WTC11 (cell line): ENCODE results near the gene GMEB2. TPM values are rescaled to one million over a fixed set of nuclear protein-coding genes. Genes with fewer than 3 reads are reported as not detected.
A peak's percentile ranks its signal among the peaks of the same experiment; 100 is the strongest.

Experiments used
- ATAC-seq: fragments of 200-7000 bp; cut with Tn5 transposase; 2 replicates; pipeline ENCODE4 v1.10.0; 2021; ENCODE audit warnings: mild to moderate bottlenecking, moderate library complexity
- CTCF ChIA-PET: fragments of 300-600 bp; sonication (Branson Sonifier 250); formaldehyde crosslinking; loops from one replicate; lab custom pipeline; 2021; ENCODE audit warnings: antibody characterized with exemption; lab: Charles Lee
- POLR2A ChIA-PET: fragments of 350-600 bp; sonication (Branson Sonifier 250); formaldehyde crosslinking; loops from one replicate; lab custom pipeline; 2021; ENCODE audit warnings: antibody characterized with exemption; lab: Charles Lee
- DNase-seq: peaks from one replicate; pipeline ENCODE4 v3.0.0; 2021; ENCODE audit warnings: low spot score
- H3K27ac Mint-ChIP-seq: 2 replicates; pipeline ENCODE4 v1.8.0; 2021; ENCODE audit warnings: mixed read lengths
- H3K27me3 Mint-ChIP-seq: 2 replicates; pipeline ENCODE4 v1.8.0; 2021; ENCODE audit warnings: low read depth, mild to moderate bottlenecking, moderate library complexity, mixed read lengths
- H3K36me3 Mint-ChIP-seq: 2 replicates; pipeline ENCODE4 v1.8.0; 2021; ENCODE audit warnings: mixed read lengths
- H3K4me1 Mint-ChIP-seq: 2 replicates; pipeline ENCODE4 v1.8.0; 2022; ENCODE audit warnings: mixed read lengths
- H3K4me3 Mint-ChIP-seq: 2 replicates; pipeline ENCODE4 v1.8.0; 2021; ENCODE audit warnings: mild to moderate bottlenecking, moderate library complexity, mixed read lengths
- H3K9me3 Mint-ChIP-seq: 2 replicates; pipeline ENCODE4 v1.8.0; 2021; ENCODE audit warnings: mixed read lengths
- ESRRA ChIP-seq: sonication (generic); formaldehyde crosslinking; IDR thresholded peaks from 2 replicates; pipeline ENCODE4 v1.8.1; 2022; ENCODE audit warnings: mild to moderate bottlenecking, missing genetic modification reagents, borderline replicate concordance
- GABPB1 ChIP-seq: sonication (generic); formaldehyde crosslinking; IDR thresholded peaks from 2 replicates; pipeline ENCODE4 v1.8.1; 2023; ENCODE audit warnings: mild to moderate bottlenecking, missing genetic modification reagents
- JAZF1 ChIP-seq: fragments of 250-450 bp; sonication (Bioruptor Pico); IDR thresholded peaks from 2 replicates; pipeline ENCODE4 v1.9.0; 2021; ENCODE audit warnings: moderate library complexity, mild to moderate bottlenecking, inconsistent platforms
- NFATC4 ChIP-seq: fragments of 250-450 bp; sonication (Bioruptor Pico); IDR thresholded peaks from 2 replicates; pipeline ENCODE4 v1.9.0; 2021; ENCODE audit warnings: mild to moderate bottlenecking
- PRDM15 ChIP-seq: sonication (generic); formaldehyde crosslinking; IDR thresholded peaks from 2 replicates; pipeline ENCODE4 v1.8.0; 2022; ENCODE audit warnings: missing genetic modification reagents
- PRRX2 ChIP-seq: fragments of 250-450 bp; sonication (Bioruptor Pico); IDR thresholded peaks from 2 replicates; pipeline ENCODE4 v1.8.0; 2021; ENCODE audit warnings: mild to moderate bottlenecking
- SMAD3 ChIP-seq: sonication (generic); formaldehyde crosslinking; IDR thresholded peaks from 2 replicates; pipeline ENCODE4 v1.8.0; 2022; ENCODE audit warnings: missing genetic modification reagents, mild to moderate bottlenecking, borderline replicate concordance
- SMAD4 ChIP-seq: sonication (generic); formaldehyde crosslinking; IDR thresholded peaks from 2 replicates; pipeline ENCODE4 v1.8.0; 2022; ENCODE audit warnings: mild to moderate bottlenecking, missing genetic modification reagents
- ZBTB21 ChIP-seq: sonication (generic); formaldehyde crosslinking; IDR thresholded peaks from 2 replicates; pipeline ENCODE4 v1.8.1; 2023; ENCODE audit warnings: mild to moderate bottlenecking, missing genetic modification reagents, borderline replicate concordance
- ZNF263 ChIP-seq: sonication (generic); formaldehyde crosslinking; IDR thresholded peaks from 2 replicates; pipeline ENCODE4 v1.8.1; 2022; ENCODE audit warnings: low read depth, mild to moderate bottlenecking, moderate library complexity, missing genetic modification reagents
- total RNA-seq: library from RNA; stranded (reverse); gene quantifications from 3 replicates; pipeline ENCODE4 v1.2.3, GENCODE V29; 2021
- TF ChIP-seq, protein P1 (sequence below): fragments of 250-450 bp; sonication (Bioruptor Pico); IDR thresholded peaks from 2 replicates; pipeline ENCODE4 v1.9.0; 2021; ENCODE audit warnings: moderate library complexity, mild to moderate bottlenecking, inconsistent platforms, borderline replicate concordance
- TF ChIP-seq, protein P2 (sequence below): sonication (generic); formaldehyde crosslinking; IDR thresholded peaks from 2 replicates; pipeline ENCODE4 v1.8.1; 2023; ENCODE audit warnings: mild to moderate bottlenecking, moderate library complexity, missing genetic modification reagents
- TF ChIP-seq, protein P3 (sequence below): fragments of 250-450 bp; sonication (Bioruptor Pico); IDR thresholded peaks from 2 replicates; pipeline ENCODE4 v1.8.0; 2021; ENCODE audit warnings: mild to moderate bottlenecking
- TF ChIP-seq, protein P4 (sequence below): sonication (generic); formaldehyde crosslinking; IDR thresholded peaks from 2 replicates; pipeline ENCODE4 v1.8.0; 2023; ENCODE audit warnings: missing genetic modification reagents, mild to moderate bottlenecking, borderline replicate concordance

GMEB2 gene
- total RNA-seq, 1 experiment from 2014 or later: 14.8 TPM

GRCh38 chr20:63540417-63541186, 86.3 kb downstream of the GMEB2 start (continued):
- TF ChIP-seq GABPB1 (no peak), SMAD4 (CRISPR knock-in tag) (no peak)
- TF ChIP-seq, protein P1, sequence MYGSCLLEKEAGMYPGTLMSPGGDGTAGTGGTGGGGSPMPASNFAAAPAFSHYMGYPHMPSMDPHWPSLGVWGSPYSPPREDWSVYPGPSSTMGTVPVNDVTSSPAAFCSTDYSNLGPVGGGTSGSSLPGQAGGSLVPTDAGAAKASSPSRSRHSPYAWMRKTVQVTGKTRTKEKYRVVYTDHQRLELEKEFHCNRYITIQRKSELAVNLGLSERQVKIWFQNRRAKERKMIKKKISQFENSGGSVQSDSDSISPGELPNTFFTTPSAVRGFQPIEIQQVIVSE: no peak
- TF ChIP-seq, protein P2, sequence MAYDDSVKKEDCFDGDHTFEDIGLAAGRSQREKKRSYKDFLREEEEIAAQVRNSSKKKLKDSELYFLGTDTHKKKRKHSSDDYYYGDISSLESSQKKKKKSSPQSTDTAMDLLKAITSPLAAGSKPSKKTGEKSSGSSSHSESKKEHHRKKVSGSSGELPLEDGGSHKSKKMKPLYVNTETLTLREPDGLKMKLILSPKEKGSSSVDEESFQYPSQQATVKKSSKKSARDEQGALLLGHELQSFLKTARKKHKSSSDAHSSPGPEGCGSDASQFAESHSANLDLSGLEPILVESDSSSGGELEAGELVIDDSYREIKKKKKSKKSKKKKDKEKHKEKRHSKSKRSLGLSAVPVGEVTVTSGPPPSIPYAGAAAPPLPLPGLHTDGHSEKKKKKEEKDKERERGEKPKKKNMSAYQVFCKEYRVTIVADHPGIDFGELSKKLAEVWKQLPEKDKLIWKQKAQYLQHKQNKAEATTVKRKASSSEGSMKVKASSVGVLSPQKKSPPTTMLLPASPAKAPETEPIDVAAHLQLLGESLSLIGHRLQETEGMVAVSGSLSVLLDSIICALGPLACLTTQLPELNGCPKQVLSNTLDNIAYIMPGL (CRISPR knock-in tag): no peak
- TF ChIP-seq, protein P3, sequence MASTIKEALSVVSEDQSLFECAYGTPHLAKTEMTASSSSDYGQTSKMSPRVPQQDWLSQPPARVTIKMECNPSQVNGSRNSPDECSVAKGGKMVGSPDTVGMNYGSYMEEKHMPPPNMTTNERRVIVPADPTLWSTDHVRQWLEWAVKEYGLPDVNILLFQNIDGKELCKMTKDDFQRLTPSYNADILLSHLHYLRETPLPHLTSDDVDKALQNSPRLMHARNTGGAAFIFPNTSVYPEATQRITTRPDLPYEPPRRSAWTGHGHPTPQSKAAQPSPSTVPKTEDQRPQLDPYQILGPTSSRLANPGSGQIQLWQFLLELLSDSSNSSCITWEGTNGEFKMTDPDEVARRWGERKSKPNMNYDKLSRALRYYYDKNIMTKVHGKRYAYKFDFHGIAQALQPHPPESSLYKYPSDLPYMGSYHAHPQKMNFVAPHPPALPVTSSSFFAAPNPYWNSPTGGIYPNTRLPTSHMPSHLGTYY (CRISPR knock-in tag): no peak

DNA sequence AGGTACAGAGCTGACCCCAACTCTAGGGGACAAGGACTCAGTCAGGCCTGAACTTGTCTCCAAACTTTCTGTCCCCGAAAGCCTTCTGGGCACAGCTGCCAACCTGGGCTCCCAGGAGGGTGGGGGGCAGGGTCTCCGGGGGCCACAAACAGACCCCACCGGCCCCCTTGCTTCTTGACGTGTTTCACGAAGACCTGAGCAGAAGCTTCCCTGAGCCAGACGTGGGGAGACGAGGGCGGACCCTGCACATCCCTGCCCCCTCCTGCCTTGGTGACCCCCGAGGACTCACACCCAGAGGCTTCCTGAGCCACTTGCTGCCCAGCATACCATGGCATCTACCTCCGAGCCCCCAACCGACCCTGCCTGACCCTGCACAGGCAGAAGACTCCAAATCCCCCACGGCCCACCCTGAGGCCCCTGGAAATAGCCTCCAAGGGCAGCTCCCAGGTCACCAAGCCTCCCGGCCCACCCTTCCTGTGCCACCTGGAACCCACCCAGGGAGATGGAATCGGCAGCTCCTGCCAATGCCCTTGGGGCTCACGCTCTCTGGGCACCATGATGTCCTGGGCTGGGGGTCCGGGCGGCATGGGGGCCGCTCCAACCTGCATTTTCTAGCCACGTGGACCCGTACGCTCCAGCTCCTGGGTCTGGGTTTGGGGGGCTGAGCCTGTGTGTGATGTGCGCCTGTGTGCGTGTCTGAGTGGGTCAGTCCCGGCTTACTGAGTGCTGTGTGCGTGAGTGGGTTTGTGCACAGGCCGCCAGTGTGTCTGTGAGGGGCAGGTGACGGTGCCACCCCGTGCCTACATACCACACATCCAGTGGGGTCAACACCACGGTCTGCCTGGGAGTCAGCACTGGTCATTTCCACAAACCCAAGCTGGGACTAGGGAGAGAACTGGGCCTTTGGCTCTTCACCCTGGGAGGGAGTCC, 87.2 kb downstream of the GMEB2 start:
- H3K27ac Mint-ChIP-seq: no peak overlapping the region

GRCh38 chr20:63539092-63539430, 87.8 kb downstream of the GMEB2 start:
- Mint-ChIP-seq H3K27me3 (no peaks in the 10 kb centered on the region), H3K4me3 (no peak overlapping the region), H3K27ac (no peak overlapping the region), H3K4me1 (0 out of 2 replicates have a peak, but pooled peaks cover 2% of the 10 kb centered on the region), H3K9me3 (no peaks in the 10 kb centered on the region), H3K36me3 (no peaks in the 10 kb centered on the region)
- ATAC-seq: no peak
- ChIA-PET POLR2A (interaction anchor here (1.4 kb wide), 1 partner anchor 14 kb away, joined by 4 read pairs; no protein-coding TSS in a partner anchor), CTCF (interaction anchor here (1.0 to 5.0 kb wide), 20 partner anchors 8 to 435 kb away, joined by 3 to 81 read pairs (median 15); partner anchors contain the start of genes ARFRP1, HELZ2, RTEL1 and SRMS)
- no peak for DNase-seq
- TF ChIP-seq JAZF1 (CRISPR knock-in tag) (no peak), ZBTB21 (CRISPR knock-in tag) (no peak), SMAD3 (CRISPR knock-in tag) (no peak), PRDM15 (CRISPR knock-in tag) (no peak), NFATC4 (CRISPR knock-in tag) (no peak), ESRRA (CRISPR knock-in tag) (no peak), ZNF263 (CRISPR knock-in tag) (no peak)

More for the DNA sequence above, 87.2 kb downstream of the GMEB2 start:
- DNase-seq (no peak), ATAC-seq (no peak)
- no peak overlapping the region for H3K4me3 Mint-ChIP-seq
- no peaks in the 10 kb centered on the region for H3K36me3 Mint-ChIP-seq
- TF ChIP-seq PRRX2: no peak
- TF ChIP-seq, protein P4, sequence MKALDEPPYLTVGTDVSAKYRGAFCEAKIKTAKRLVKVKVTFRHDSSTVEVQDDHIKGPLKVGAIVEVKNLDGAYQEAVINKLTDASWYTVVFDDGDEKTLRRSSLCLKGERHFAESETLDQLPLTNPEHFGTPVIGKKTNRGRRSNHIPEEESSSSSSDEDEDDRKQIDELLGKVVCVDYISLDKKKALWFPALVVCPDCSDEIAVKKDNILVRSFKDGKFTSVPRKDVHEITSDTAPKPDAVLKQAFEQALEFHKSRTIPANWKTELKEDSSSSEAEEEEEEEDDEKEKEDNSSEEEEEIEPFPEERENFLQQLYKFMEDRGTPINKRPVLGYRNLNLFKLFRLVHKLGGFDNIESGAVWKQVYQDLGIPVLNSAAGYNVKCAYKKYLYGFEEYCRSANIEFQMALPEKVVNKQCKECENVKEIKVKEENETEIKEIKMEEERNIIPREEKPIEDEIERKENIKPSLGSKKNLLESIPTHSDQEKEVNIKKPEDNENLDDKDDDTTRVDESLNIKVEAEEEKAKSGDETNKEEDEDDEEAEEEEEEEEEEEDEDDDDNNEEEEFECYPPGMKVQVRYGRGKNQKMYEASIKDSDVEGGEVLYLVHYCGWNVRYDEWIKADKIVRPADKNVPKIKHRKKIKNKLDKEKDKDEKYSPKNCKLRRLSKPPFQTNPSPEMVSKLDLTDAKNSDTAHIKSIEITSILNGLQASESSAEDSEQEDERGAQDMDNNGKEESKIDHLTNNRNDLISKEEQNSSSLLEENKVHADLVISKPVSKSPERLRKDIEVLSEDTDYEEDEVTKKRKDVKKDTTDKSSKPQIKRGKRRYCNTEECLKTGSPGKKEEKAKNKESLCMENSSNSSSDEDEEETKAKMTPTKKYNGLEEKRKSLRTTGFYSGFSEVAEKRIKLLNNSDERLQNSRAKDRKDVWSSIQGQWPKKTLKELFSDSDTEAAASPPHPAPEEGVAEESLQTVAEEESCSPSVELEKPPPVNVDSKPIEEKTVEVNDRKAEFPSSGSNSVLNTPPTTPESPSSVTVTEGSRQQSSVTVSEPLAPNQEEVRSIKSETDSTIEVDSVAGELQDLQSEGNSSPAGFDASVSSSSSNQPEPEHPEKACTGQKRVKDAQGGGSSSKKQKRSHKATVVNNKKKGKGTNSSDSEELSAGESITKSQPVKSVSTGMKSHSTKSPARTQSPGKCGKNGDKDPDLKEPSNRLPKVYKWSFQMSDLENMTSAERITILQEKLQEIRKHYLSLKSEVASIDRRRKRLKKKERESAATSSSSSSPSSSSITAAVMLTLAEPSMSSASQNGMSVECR (CRISPR knock-in tag): 0 out of 2 replicates have a peak, but pooled peaks have one; percentile 31
- H3K9me3 Mint-ChIP-seq: no peaks in the 10 kb centered on the region
- ChIA-PET CTCF (interaction anchor here (1.1 to 5.0 kb wide), 11 partner anchors 7 to 307 kb away, joined by 3 to 81 read pairs (median 25); partner anchors contain the start of genes ARFRP1, HELZ2, RTEL1 and SRMS), POLR2A (no interaction called here)
- H3K4me1 Mint-ChIP-seq: 0 out of 2 replicates have a peak, but pooled peaks cover 2% of the 10 kb centered on the region
- no peaks in the 10 kb centered on the region for H3K27me3 Mint-ChIP-seq
